Vagina (tissue), 2 donors: Measurements from ENCODE around the gene FPGS.

Experiments used
- POLR2A ChIP-seq, 2 donors: fragments of 450-650 bp; IDR thresholded peaks; one replicate each; pipeline ENCODE4 v1.6.1; 2017; ENCODE audit warnings: antibody characterized with exemption in 2 of 2, mild to moderate bottlenecking in 2 of 2, moderate library complexity in 2 of 2
- TF ChIP-seq, protein P1 (sequence below), 3 experiments: fragments of 450-650 bp in 2 of 3; fragments of 200-600 bp in 1 of 3; sonication (generic) in 1 of 3; IDR thresholded peaks; one replicate each; pipeline ENCODE4 v1.5.1; 2017 to 2019; ENCODE audit warnings: antibody characterized with exemption in 3 of 3, mild to moderate bottlenecking in 2 of 3, moderate library complexity in 2 of 3

DNA sequence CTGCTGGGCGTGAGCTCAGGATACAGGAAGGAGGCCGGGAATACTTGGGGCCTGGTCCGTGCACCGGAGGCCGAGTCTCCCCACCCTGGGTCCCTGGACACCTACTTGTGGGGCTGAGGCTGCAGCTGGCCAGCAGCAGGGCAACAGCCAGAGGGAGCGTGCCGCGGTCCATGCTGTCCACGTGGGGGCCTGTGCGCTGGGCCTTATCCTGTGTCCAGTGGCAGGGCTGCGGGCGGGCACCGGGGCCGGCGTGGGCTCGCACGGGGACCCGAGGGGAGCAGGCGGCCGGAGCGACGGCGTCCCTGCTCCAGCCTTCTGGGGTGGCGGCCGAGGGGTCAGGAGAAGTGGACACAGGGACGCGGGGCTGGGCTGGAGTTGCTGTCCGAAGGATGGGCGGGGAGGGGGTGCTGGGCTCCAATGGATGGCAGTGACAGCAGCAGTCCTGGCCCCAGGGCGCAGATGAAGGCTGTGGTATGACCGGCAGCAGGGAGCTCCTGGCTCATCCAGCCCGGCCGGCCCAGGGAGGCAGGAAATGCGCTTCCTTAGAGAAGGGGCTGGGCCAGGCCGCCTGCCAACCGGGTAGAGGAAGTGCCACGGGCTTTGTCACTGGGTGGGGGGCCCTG lies 51.6 kb downstream of the FPGS start, which contains the start of gene ENG:
- TF ChIP-seq POLR2A (IDR thresholded peaks at IDR 0.05): no peak
- TF ChIP-seq, protein P1, sequence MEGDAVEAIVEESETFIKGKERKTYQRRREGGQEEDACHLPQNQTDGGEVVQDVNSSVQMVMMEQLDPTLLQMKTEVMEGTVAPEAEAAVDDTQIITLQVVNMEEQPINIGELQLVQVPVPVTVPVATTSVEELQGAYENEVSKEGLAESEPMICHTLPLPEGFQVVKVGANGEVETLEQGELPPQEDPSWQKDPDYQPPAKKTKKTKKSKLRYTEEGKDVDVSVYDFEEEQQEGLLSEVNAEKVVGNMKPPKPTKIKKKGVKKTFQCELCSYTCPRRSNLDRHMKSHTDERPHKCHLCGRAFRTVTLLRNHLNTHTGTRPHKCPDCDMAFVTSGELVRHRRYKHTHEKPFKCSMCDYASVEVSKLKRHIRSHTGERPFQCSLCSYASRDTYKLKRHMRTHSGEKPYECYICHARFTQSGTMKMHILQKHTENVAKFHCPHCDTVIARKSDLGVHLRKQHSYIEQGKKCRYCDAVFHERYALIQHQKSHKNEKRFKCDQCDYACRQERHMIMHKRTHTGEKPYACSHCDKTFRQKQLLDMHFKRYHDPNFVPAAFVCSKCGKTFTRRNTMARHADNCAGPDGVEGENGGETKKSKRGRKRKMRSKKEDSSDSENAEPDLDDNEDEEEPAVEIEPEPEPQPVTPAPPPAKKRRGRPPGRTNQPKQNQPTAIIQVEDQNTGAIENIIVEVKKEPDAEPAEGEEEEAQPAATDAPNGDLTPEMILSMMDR (IDR thresholded peaks at IDR 0.05): peak in 1 of 3 experiments; percentile 17
